Kasumi-1 (cell line): ENCODE measurements around the gene CDH4.
"Not testable (repeated sequence)": the region's sequence is repeated elsewhere in the genome, so short reads cannot be mapped to it uniquely, and the experiment has no call there.

Experiments used
- DNase-seq, 2 experiments: peaks; one replicate each; lab custom pipeline; 2025; lab: John Stamatoyannopoulos, UW

CDH4 gene

GRCh38 chr20:61459705-61460104 is 207.6 kb downstream of the CDH4 start:
- DNase-seq, result no peak

GRCh38 chr20:61460261-61461052 is 208.4 kb downstream of the CDH4 start:
- no peak for DNase-seq

- DNase-seq, result no peak
Observed at GRCh38 chr20:61461461-61461860, 209.4 kb downstream of the CDH4 start.

GRCh38 chr20:61464307-61465303 is 212.5 kb downstream of the CDH4 start:
- DNase-seq, result no peak

- DNase-seq, result no peak
Observed at GRCh38 chr20:61475729-61476128, 223.7 kb downstream of the CDH4 start.

GRCh38 chr20:61476956-61477355 is 224.9 kb downstream of the CDH4 start:
- DNase-seq, result no peak

- no peak for DNase-seq
Observed at GRCh38 chr20:61477451-61477861, 225.4 kb downstream of the CDH4 start.

- DNase-seq, result no peak
Observed at GRCh38 chr20:61478094-61478493, 226.0 kb downstream of the CDH4 start.

GRCh38 chr20:61478611-61479305 is 226.7 kb downstream of the CDH4 start:
- no peak for DNase-seq

GRCh38 chr20:61479433-61479832 is 227.4 kb downstream of the CDH4 start:
- not testable (repeated sequence) for DNase-seq

- no peak for DNase-seq
Observed at GRCh38 chr20:61480158-61480825, 228.2 kb downstream of the CDH4 start.

GRCh38 chr20:61482056-61482887 is 230.2 kb downstream of the CDH4 start:
- no peak for DNase-seq

- no peak for DNase-seq
Observed at GRCh38 chr20:61482901-61483300, 230.8 kb downstream of the CDH4 start.

GRCh38 chr20:61483336-61484067 is 231.4 kb downstream of the CDH4 start:
- no peak for DNase-seq

- no peak for DNase-seq
Observed at GRCh38 chr20:61486198-61486597, 234.1 kb downstream of the CDH4 start.

- DNase-seq, result no peak
Observed at GRCh38 chr20:61487346-61487996, 235.4 kb downstream of the CDH4 start.

- no peak for DNase-seq
Observed at GRCh38 chr20:61487997-61488371, 235.9 kb downstream of the CDH4 start.

GRCh38 chr20:61490721-61491120 is 238.7 kb downstream of the CDH4 start:
- no peak for DNase-seq

- no peak for DNase-seq
Observed at GRCh38 chr20:61492065-61492464, 240.0 kb downstream of the CDH4 start.
